Urinary bladder (tissue), 4 donors: ENCODE measurements around the gene PRKAR2B. TPM values are rescaled to one million over a fixed set of nuclear protein-coding genes. Genes with fewer than 3 reads are reported as not detected.

ENCODE experiments used
- DNase-seq: peaks from one replicate; pipeline ENCODE4 v3.0.0-alpha.2; 2015; ENCODE audit errors: extremely low spot score
- H3K27ac ChIP-seq: one replicate; pipeline ENCODE4 v1.5.1; 2013; ENCODE audit warnings: low read depth, mild to moderate bottlenecking, moderate library complexity
- H3K36me3 ChIP-seq: one replicate; pipeline ENCODE4 v1.6.1; 2013; ENCODE audit warnings: mild to moderate bottlenecking, moderate library complexity; ENCODE audit not compliant: insufficient read depth
- H3K4me1 ChIP-seq: one replicate; pipeline ENCODE4 v1.6.1; 2013; ENCODE audit warnings: mild to moderate bottlenecking, moderate library complexity; ENCODE audit not compliant: insufficient read depth
- H3K4me3 ChIP-seq: one replicate; pipeline ENCODE4 v1.5.1; 2013; ENCODE audit warnings: low read depth, low read length
- WGBS: extraction: QIAGEN DNeasy Blood & Tissue Kit; methylation state at CpG from one replicate; pipeline ENCODE4 v1.1.7; 2013; 5-methylcytosine and 5-hydroxymethylcytosine counted together
- polyA plus RNA-seq: library from polyadenylated mRNA; stranded (reverse); fragments of 200-250 nt; gene quantifications from one replicate; pipeline ENCODE4 v1.2.3, GENCODE V29; 2013
- total RNA-seq: library from RNA; depleted of rRNA; stranded (reverse); fragments of >200 nt; gene quantifications from one replicate; pipeline ENCODE4 v1.2.3, GENCODE V29; 2014
- donor health status: healthy with polysubstance abuse.
- donor health status: healthy.

PRKAR2B gene
- total and polyA plus RNA-seq, 2 donors = 42.8 to 60.1 TPM

- no peak for DNase-seq
- no peaks in the 10 kb centered on the region for H3K4me1 ChIP-seq
- peaks cover 1% of the 10 kb centered on the region for H3K36me3 ChIP-seq
- no peak overlapping the region for H3K27ac ChIP-seq
- no peak overlapping the region for H3K4me3 ChIP-seq
- WGBS = 75% methylated on average over 5 of the region's 5 CpGs
Observed at GRCh38 chr7:107162475-107162874, 118.0 kb downstream of the PRKAR2B start.

- Histone ChIP-seq H3K4me3 (no peak overlapping the region), H3K36me3 (no peaks in the 10 kb centered on the region), H3K4me1 (no peaks in the 10 kb centered on the region), H3K27ac (no peak overlapping the region)
- DNase-seq = no peak
- WGBS = 46% methylated on average over 2 of the region's 2 CpGs
Observed at GRCh38 chr7:107164092-107164491, 119.6 kb downstream of the PRKAR2B start.

GRCh38 chr7:107165341-107165740 is 120.8 kb downstream of the PRKAR2B start:
- Histone ChIP-seq H3K36me3 (no peaks in the 10 kb centered on the region), H3K27ac (no peak overlapping the region), H3K4me3 (no peak overlapping the region), H3K4me1 (no peaks in the 10 kb centered on the region)
- DNase-seq = no peak
- WGBS = 72% methylated on average over 3 of the region's 3 CpGs

GRCh38 chr7:107166736-107167426 is 122.4 kb downstream of the PRKAR2B start:
- Histone ChIP-seq H3K36me3 (no peaks in the 10 kb centered on the region), H3K27ac (no peak overlapping the region), H3K4me1 (no peaks in the 10 kb centered on the region), H3K4me3 (no peak overlapping the region)
- no peak for DNase-seq
- 35% methylated on average over 5 of the region's 5 CpGs for WGBS

- WGBS = under 1% methylated on average over 15 of the region's 15 CpGs
- H3K36me3 ChIP-seq = no peaks in the 10 kb centered on the region
- peak overlapping the region; percentile 96 for H3K27ac ChIP-seq
- no peaks in the 10 kb centered on the region for H3K4me1 ChIP-seq
- DNase-seq = peak; percentile 83
- H3K4me3 ChIP-seq = peak overlapping the region; percentile 37
Observed at GRCh38 chr7:107167483-107168232, 123.2 kb downstream of the PRKAR2B start.

- Histone ChIP-seq H3K4me3 (peak within 1 kb of the TSS; percentile 87), H3K4me1 (no peaks in the 10 kb centered on the region), H3K27ac (peak within 1 kb of the TSS; percentile 100), H3K36me3 (no peaks in the 10 kb centered on the region)
- DNase-seq = peak; percentile 100
- WGBS = under 1% methylated on average over 44 of the region's 44 CpGs
Observed at GRCh38 chr7:107168233-107169119, 124.0 kb downstream of the PRKAR2B start, which contains the start of gene HBP1. Gene HBP1 (plus strand): TSS chr7:107169003. CDS start chr7:107179894, 10,891 bp downstream.

- WGBS = under 1% methylated on average over 73 of the region's 73 CpGs
- DNase-seq = peak; percentile 96
- Histone ChIP-seq H3K27ac (peak overlapping the region; percentile 100), H3K4me1 (peaks cover under 1% of the 10 kb centered on the region), H3K36me3 (no peaks in the 10 kb centered on the region), H3K4me3 (peak overlapping the region; percentile 87)
Observed at GRCh38 chr7:107169120-107170050, 124.9 kb downstream of the PRKAR2B start.

- Histone ChIP-seq H3K36me3 (no peaks in the 10 kb centered on the region), H3K27ac (peak overlapping the region; percentile 55), H3K4me3 (peak overlapping the region; percentile 87), H3K4me1 (peaks cover 2% of the 10 kb centered on the region)
- DNase-seq = no peak
- WGBS = 11% methylated on average over 13 of the region's 13 CpGs
Observed at GRCh38 chr7:107170051-107170915, 125.8 kb downstream of the PRKAR2B start.

GRCh38 chr7:107171496-107171895 is 127.0 kb downstream of the PRKAR2B start:
- Histone ChIP-seq H3K4me1 (peaks cover 2% of the 10 kb centered on the region), H3K36me3 (no peaks in the 10 kb centered on the region), H3K27ac (no peak overlapping the region), H3K4me3 (no peak overlapping the region)
- no peak for DNase-seq
- 92% methylated on average over 12 of the region's 12 CpGs for WGBS

GRCh38 chr7:107172276-107173032 is 127.9 kb downstream of the PRKAR2B start:
- Histone ChIP-seq H3K27ac (no peak overlapping the region), H3K36me3 (no peaks in the 10 kb centered on the region), H3K4me1 (peaks cover 2% of the 10 kb centered on the region), H3K4me3 (no peak overlapping the region)
- DNase-seq = no peak
- 80% methylated on average over 4 of the region's 4 CpGs for WGBS

- H3K27ac ChIP-seq = no peak overlapping the region
- no peak overlapping the region for H3K4me3 ChIP-seq
- 88% methylated on average over 2 of the region's 2 CpGs for whole genome bisulfite sequencing
- peaks cover 2% of the 10 kb centered on the region for H3K4me1 ChIP-seq
- no peaks in the 10 kb centered on the region for H3K36me3 ChIP-seq
- DNase-seq = no peak
Observed at GRCh38 chr7:107173191-107173590, 128.7 kb downstream of the PRKAR2B start.
